Measurements from ENCODE around the gene TMCO6. TPM values are rescaled to one million over a fixed set of nuclear protein-coding genes. Genes with fewer than 3 reads are reported as not detected.

Gene TMCO6
- total and polyA plus RNA-seq, 2 experiments from 2014 or later = 18.7 to 19.9 TPM

DNA sequence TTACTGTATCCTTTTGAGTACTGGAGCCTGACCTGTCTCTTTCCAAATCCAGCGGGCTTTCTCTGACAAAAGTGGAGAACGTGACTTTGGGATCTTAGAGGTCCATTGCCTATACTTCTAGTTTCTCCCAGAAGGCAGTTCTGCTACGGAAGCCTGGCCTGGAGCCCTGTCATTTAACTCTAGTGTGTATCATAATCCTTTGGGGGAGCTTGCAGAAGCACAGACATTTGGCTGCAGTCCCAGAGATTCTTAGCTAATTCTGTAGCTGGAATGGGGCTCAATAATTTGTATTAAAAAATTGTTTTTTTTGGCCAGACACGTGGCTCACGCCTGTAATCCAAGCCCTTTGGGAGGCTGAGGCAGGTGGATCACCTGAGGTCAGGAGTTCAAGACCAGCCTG lies 55.0 kb downstream of the TMCO6 start:
- Histone ChIP-seq H3K4me3 (no peak overlapping the region), H3K9me2 (ENCODE audit: insufficient read depth) (no peaks in the 10 kb centered on the region), H3K27me3 (ENCODE audit: insufficient read depth) (no peaks in the 10 kb centered on the region), H3K36me3 (ENCODE audit: insufficient read depth) (peaks cover 28% of the 10 kb centered on the region; the same call in 1 of the 2 replicates), H3K79me2 (replicated peaks; ENCODE audit: insufficient read depth) (peaks cover 40% of the 10 kb centered on the region), H3K4me2 (no peak overlapping the region), H2AFZ (no peak overlapping the region), H3K4me1 (ENCODE audit: insufficient read depth) (peaks cover 7% of the 10 kb centered on the region), H3F3A (replicated peaks; ENCODE audit: low read depth) (peaks cover 2% of the 10 kb centered on the region; the same call in 1 of the 2 replicates), H4K20me1 (replicated peaks; ENCODE audit: insufficient read depth) (peaks cover 4% of the 10 kb centered on the region; the same call in 1 of the 2 replicates), H3K27ac (ENCODE audit: low read depth) (no peak overlapping the region)
- Mint-ChIP-seq H3K4me1 (peaks cover 12% of the 10 kb centered on the region), H3K27ac (no peak overlapping the region), H3K4me3 (no peak overlapping the region), H3K27me3 (ENCODE audit: insufficient read depth, low read depth, poor library complexity) (peaks cover 8% of the 10 kb centered on the region), H3K36me3 (ENCODE audit: low read depth) (peaks cover 54% of the 10 kb centered on the region), H3K9me3 (no peaks in the 10 kb centered on the region)
- no peak for ATAC-seq
- DNase-seq (ENCODE audit: low spot score) = no peak
- TF ChIP-seq NANOG (IDR thresholded peaks at IDR 0.05; ENCODE audit: borderline replicate concordance) = no peak
- TF ChIP-seq, protein P1, sequence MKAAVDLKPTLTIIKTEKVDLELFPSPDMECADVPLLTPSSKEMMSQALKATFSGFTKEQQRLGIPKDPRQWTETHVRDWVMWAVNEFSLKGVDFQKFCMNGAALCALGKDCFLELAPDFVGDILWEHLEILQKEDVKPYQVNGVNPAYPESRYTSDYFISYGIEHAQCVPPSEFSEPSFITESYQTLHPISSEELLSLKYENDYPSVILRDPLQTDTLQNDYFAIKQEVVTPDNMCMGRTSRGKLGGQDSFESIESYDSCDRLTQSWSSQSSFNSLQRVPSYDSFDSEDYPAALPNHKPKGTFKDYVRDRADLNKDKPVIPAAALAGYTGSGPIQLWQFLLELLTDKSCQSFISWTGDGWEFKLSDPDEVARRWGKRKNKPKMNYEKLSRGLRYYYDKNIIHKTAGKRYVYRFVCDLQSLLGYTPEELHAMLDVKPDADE (IDR thresholded peaks at IDR 0.05) = no peak
- no peak for TF ChIP-seq ZNF331 (CRISPR knock-in tag; IDR thresholded peaks at IDR 0.05; ENCODE audit: low read depth)
- no peak for TF ChIP-seq ZNF114 (CRISPR knock-in tag; IDR thresholded peaks at IDR 0.05)
- TF ChIP-seq, protein P2, sequence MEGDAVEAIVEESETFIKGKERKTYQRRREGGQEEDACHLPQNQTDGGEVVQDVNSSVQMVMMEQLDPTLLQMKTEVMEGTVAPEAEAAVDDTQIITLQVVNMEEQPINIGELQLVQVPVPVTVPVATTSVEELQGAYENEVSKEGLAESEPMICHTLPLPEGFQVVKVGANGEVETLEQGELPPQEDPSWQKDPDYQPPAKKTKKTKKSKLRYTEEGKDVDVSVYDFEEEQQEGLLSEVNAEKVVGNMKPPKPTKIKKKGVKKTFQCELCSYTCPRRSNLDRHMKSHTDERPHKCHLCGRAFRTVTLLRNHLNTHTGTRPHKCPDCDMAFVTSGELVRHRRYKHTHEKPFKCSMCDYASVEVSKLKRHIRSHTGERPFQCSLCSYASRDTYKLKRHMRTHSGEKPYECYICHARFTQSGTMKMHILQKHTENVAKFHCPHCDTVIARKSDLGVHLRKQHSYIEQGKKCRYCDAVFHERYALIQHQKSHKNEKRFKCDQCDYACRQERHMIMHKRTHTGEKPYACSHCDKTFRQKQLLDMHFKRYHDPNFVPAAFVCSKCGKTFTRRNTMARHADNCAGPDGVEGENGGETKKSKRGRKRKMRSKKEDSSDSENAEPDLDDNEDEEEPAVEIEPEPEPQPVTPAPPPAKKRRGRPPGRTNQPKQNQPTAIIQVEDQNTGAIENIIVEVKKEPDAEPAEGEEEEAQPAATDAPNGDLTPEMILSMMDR (conservative IDR thresholded peaks at IDR 0.05; ENCODE audit: low read depth in 2 of 2) = no peak
- TF ChIP-seq EZH2 (IDR thresholded peaks at IDR 0.05; ENCODE audit: low read depth, unreplicated experiment) = no peak
- TF ChIP-seq JUNB (IDR thresholded peaks at IDR 0.05; ENCODE audit: unreplicated experiment) = no peak
- TF ChIP-seq, protein P3, sequence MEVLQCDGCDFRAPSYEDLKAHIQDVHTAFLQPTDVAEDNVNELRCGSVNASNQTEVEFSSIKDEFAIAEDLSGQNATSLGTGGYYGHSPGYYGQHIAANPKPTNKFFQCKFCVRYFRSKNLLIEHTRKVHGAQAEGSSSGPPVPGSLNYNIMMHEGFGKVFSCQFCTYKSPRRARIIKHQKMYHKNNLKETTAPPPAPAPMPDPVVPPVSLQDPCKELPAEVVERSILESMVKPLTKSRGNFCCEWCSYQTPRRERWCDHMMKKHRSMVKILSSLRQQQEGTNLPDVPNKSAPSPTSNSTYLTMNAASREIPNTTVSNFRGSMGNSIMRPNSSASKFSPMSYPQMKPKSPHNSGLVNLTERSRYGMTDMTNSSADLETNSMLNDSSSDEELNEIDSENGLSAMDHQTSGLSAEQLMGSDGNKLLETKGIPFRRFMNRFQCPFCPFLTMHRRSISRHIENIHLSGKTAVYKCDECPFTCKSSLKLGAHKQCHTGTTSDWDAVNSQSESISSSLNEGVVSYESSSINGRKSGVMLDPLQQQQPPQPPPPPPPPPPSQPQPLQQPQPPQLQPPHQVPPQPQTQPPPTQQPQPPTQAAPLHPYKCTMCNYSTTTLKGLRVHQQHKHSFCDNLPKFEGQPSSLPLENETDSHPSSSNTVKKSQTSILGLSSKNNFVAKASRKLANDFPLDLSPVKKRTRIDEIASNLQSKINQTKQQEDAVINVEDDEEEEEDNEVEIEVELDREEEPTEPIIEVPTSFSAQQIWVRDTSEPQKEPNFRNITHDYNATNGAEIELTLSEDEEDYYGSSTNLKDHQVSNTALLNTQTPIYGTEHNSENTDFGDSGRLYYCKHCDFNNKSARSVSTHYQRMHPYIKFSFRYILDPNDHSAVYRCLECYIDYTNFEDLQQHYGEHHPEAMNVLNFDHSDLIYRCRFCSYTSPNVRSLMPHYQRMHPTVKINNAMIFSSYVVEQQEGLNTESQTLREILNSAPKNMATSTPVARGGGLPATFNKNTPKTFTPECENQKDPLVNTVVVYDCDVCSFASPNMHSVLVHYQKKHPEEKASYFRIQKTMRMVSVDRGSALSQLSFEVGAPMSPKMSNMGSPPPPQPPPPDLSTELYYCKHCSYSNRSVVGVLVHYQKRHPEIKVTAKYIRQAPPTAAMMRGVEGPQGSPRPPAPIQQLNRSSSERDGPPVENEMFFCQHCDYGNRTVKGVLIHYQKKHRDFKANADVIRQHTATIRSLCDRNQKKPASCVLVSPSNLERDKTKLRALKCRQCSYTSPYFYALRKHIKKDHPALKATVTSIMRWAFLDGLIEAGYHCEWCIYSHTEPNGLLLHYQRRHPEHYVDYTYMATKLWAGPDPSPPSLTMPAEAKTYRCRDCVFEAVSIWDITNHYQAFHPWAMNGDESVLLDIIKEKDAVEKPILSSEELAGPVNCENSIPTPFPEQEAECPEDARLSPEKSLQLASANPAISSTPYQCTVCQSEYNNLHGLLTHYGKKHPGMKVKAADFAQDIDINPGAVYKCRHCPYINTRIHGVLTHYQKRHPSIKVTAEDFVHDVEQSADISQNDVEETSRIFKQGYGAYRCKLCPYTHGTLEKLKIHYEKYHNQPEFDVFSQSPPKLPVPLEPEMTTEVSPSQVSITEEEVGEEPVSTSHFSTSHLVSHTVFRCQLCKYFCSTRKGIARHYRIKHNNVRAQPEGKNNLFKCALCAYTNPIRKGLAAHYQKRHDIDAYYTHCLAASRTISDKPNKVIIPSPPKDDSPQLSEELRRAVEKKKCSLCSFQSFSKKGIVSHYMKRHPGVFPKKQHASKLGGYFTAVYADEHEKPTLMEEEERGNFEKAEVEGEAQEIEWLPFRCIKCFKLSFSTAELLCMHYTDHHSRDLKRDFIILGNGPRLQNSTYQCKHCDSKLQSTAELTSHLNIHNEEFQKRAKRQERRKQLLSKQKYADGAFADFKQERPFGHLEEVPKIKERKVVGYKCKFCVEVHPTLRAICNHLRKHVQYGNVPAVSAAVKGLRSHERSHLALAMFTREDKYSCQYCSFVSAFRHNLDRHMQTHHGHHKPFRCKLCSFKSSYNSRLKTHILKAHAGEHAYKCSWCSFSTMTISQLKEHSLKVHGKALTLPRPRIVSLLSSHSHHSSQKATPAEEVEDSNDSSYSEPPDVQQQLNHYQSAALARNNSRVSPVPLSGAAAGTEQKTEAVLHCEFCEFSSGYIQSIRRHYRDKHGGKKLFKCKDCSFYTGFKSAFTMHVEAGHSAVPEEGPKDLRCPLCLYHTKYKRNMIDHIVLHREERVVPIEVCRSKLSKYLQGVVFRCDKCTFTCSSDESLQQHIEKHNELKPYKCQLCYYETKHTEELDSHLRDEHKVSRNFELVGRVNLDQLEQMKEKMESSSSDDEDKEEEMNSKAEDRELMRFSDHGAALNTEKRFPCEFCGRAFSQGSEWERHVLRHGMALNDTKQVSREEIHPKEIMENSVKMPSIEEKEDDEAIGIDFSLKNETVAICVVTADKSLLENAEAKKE (CRISPR knock-in tag; IDR thresholded peaks at IDR 0.05) = no peak
- no peak for TF ChIP-seq CREB1 (CRISPR knock-in tag; IDR thresholded peaks at IDR 0.05; ENCODE audit: low read depth)
- TF ChIP-seq EZH2phosphoT487 (IDR thresholded peaks at IDR 0.05; ENCODE audit: unreplicated experiment) = no peak
- no peak for TF ChIP-seq POLR2AphosphoS5 (IDR thresholded peaks at IDR 0.05; ENCODE audit: low read depth)
- TF ChIP-seq, protein P4, sequence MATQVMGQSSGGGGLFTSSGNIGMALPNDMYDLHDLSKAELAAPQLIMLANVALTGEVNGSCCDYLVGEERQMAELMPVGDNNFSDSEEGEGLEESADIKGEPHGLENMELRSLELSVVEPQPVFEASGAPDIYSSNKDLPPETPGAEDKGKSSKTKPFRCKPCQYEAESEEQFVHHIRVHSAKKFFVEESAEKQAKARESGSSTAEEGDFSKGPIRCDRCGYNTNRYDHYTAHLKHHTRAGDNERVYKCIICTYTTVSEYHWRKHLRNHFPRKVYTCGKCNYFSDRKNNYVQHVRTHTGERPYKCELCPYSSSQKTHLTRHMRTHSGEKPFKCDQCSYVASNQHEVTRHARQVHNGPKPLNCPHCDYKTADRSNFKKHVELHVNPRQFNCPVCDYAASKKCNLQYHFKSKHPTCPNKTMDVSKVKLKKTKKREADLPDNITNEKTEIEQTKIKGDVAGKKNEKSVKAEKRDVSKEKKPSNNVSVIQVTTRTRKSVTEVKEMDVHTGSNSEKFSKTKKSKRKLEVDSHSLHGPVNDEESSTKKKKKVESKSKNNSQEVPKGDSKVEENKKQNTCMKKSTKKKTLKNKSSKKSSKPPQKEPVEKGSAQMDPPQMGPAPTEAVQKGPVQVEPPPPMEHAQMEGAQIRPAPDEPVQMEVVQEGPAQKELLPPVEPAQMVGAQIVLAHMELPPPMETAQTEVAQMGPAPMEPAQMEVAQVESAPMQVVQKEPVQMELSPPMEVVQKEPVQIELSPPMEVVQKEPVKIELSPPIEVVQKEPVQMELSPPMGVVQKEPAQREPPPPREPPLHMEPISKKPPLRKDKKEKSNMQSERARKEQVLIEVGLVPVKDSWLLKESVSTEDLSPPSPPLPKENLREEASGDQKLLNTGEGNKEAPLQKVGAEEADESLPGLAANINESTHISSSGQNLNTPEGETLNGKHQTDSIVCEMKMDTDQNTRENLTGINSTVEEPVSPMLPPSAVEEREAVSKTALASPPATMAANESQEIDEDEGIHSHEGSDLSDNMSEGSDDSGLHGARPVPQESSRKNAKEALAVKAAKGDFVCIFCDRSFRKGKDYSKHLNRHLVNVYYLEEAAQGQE (IDR thresholded peaks at IDR 0.05; ENCODE audit: unreplicated experiment) = no peak
- no peak for TF ChIP-seq STAT1 (IDR thresholded peaks at IDR 0.05; ENCODE audit: unreplicated experiment)

Measured in GM23338 (cell line).